ENCODE measurements around the gene ARHGAP5. TPM values are rescaled to one million over a fixed set of nuclear protein-coding genes. Genes with fewer than 3 reads are reported as not detected.

The ARHGAP5 gene
- total and polyA plus RNA-seq, 2 experiments from 2014 or later = 22.1 to 72.6 TPM

GRCh38 chr14:32110548-32110896 is 33.4 kb downstream of the ARHGAP5 start:
- Histone ChIP-seq H3K9me2 (ENCODE audit: insufficient read depth) (no peaks in the 10 kb centered on the region), H3K79me2 (replicated peaks; ENCODE audit: insufficient read depth) (peaks cover 97% of the 10 kb centered on the region), H3K27me3 (ENCODE audit: insufficient read depth) (no peaks in the 10 kb centered on the region), H3K4me3 (no peak overlapping the region), H3F3A (replicated peaks; ENCODE audit: low read depth) (no peaks in the 10 kb centered on the region), H3K4me1 (ENCODE audit: insufficient read depth) (0 out of 2 replicates have a peak, but pooled peaks cover 4% of the 10 kb centered on the region), H3K27ac (ENCODE audit: low read depth) (0 out of 2 replicates have a peak overlapping the region, but pooled peaks have one; percentile 33), H4K20me1 (replicated peaks; ENCODE audit: insufficient read depth) (peaks cover 3% of the 10 kb centered on the region; the same call in 1 of the 2 replicates), H2AFZ (no peak overlapping the region), H3K36me3 (ENCODE audit: insufficient read depth) (no peaks in the 10 kb centered on the region), H3K4me2 (no peak overlapping the region)
- ATAC-seq (no peak), DNase-seq (ENCODE audit: low spot score) (no peak)
- H3K9me3 Mint-ChIP-seq = no peaks in the 10 kb centered on the region
- peaks cover 18% of the 10 kb centered on the region for H3K36me3 Mint-ChIP-seq (ENCODE audit: low read depth)
- no peak overlapping the region for H3K27ac Mint-ChIP-seq
- H3K4me1 Mint-ChIP-seq = peaks cover 2% of the 10 kb centered on the region; the same call in 1 of the 3 replicates
- TF ChIP-seq STAT1 (IDR thresholded peaks at IDR 0.05; ENCODE audit: unreplicated experiment) (no peak), ZNF331 (CRISPR knock-in tag; IDR thresholded peaks at IDR 0.05; ENCODE audit: low read depth) (no peak), ETS1 (IDR thresholded peaks at IDR 0.05) (no peak), ZNF114 (CRISPR knock-in tag; IDR thresholded peaks at IDR 0.05) (no peak), POLR2AphosphoS5 (IDR thresholded peaks at IDR 0.05; ENCODE audit: low read depth) (no peak), EZH2 (IDR thresholded peaks at IDR 0.05; ENCODE audit: low read depth, unreplicated experiment) (no peak)
- H3K27me3 Mint-ChIP-seq (ENCODE audit: insufficient read depth, low read depth, poor library complexity) = no peaks in the 10 kb centered on the region
- H3K4me3 Mint-ChIP-seq = no peak overlapping the region

GRCh38 chr14:32121536-32121935 is 44.4 kb downstream of the ARHGAP5 start:
- ATAC-seq = no peak
- H3K4me3 Mint-ChIP-seq = no peak overlapping the region
- peaks cover 4% of the 10 kb centered on the region for H3K36me3 ChIP-seq (ENCODE audit: insufficient read depth)

More at GRCh38 chr14:32121536-32121935, 44.4 kb downstream of the ARHGAP5 start:
- H2AFZ ChIP-seq = no peak overlapping the region
- H3K4me2 ChIP-seq = no peak overlapping the region
- H3K4me3 ChIP-seq = no peak overlapping the region
- peaks cover 13% of the 10 kb centered on the region for H3K9me3 Mint-ChIP-seq
- H3K27me3 Mint-ChIP-seq (ENCODE audit: insufficient read depth, low read depth, poor library complexity) = no peaks in the 10 kb centered on the region
- H3K27ac Mint-ChIP-seq = no peak overlapping the region
- H3K9me2 ChIP-seq (ENCODE audit: insufficient read depth) = no peaks in the 10 kb centered on the region
- H3K27ac ChIP-seq (ENCODE audit: low read depth) = no peak overlapping the region
- DNase-seq (ENCODE audit: low spot score) = no peak
- H3K4me1 Mint-ChIP-seq = no peaks in the 10 kb centered on the region
- TF ChIP-seq CTCF (conservative IDR thresholded peaks at IDR 0.05; ENCODE audit: low read depth in 2 of 2) (no peak), POLR2AphosphoS5 (IDR thresholded peaks at IDR 0.05; ENCODE audit: low read depth) (no peak), CREB1 (CRISPR knock-in tag; IDR thresholded peaks at IDR 0.05; ENCODE audit: low read depth) (no peak), JUNB (IDR thresholded peaks at IDR 0.05; ENCODE audit: unreplicated experiment) (no peak), ZNF331 (CRISPR knock-in tag; IDR thresholded peaks at IDR 0.05; ENCODE audit: low read depth) (no peak)
- no peaks in the 10 kb centered on the region for H3F3A ChIP-seq (replicated peaks; ENCODE audit: low read depth)
- H4K20me1 ChIP-seq (replicated peaks; ENCODE audit: insufficient read depth) = peaks cover 4% of the 10 kb centered on the region; the same call in 1 of the 2 replicates
- peaks cover 81% of the 10 kb centered on the region for H3K79me2 ChIP-seq (replicated peaks; ENCODE audit: insufficient read depth)
- H3K27me3 ChIP-seq (ENCODE audit: insufficient read depth) = no peaks in the 10 kb centered on the region
- peaks cover 29% of the 10 kb centered on the region for H3K36me3 Mint-ChIP-seq (ENCODE audit: low read depth)
- no peaks in the 10 kb centered on the region for H3K4me1 ChIP-seq (ENCODE audit: insufficient read depth)
